CD14-positive monocyte (primary cell): ENCODE measurements around the gene KRTAP5-5. TPM values are rescaled to one million over a fixed set of nuclear protein-coding genes. Genes with fewer than 3 reads are reported as not detected.
A peak's percentile ranks its signal among the peaks of the same experiment; 100 is the strongest.

Source experiments
- DNase-seq, 3 donors: peaks; one replicate each; pipeline ENCODE4 v3.0.0-alpha.2; 2011 to 2022
- H2AFZ ChIP-seq: 2 replicates; pipeline ENCODE4 v1.6.0; 2012; ENCODE audit warnings: mild to moderate bottlenecking, low read depth, low read length, inconsistent platforms; ENCODE audit not compliant: insufficient read depth, poor library complexity, severe bottlenecking
- H3K27ac ChIP-seq, 2 donors: 1 replicate in 1 of 2; 2 replicates in 1 of 2; pipeline ENCODE4 v1.5.1; 2012 to 2013; ENCODE audit warnings: low read length in 2 of 2, control low read depth in 1 of 2, inconsistent platforms in 1 of 2, low read depth in 1 of 2, mild to moderate bottlenecking in 1 of 2
- H3K27me3 ChIP-seq, 2 donors: one replicate each; pipeline versions ENCODE4 v1.6.0 to v1.6.1; 2011 to 2013; ENCODE audit warnings: low read length in 2 of 2; ENCODE audit not compliant: control insufficient read depth in 2 of 2, insufficient read depth in 2 of 2
- H3K36me3 ChIP-seq, 2 donors: replicated peaks in 1 of 2; 1 replicate in 1 of 2; 2 replicates in 1 of 2; pipeline versions ENCODE4 v1.5.1 to v1.6.1; 2012 to 2013; ENCODE audit warnings: low read length in 2 of 2, control low read depth in 1 of 2, inconsistent platforms in 1 of 2, mild to moderate bottlenecking in 1 of 2; ENCODE audit not compliant: insufficient read depth in 2 of 2, control insufficient read depth in 1 of 2
- H3K4me1 ChIP-seq, 2 donors: 1 replicate in 1 of 2; 2 replicates in 1 of 2; pipeline versions ENCODE4 v1.5.1 to v1.6.1; 2012 to 2013; ENCODE audit warnings: low read length in 2 of 2, control low read depth in 1 of 2, inconsistent platforms in 1 of 2, mild to moderate bottlenecking in 1 of 2, moderate library complexity in 1 of 2; ENCODE audit not compliant: insufficient read depth in 2 of 2, control insufficient read depth in 1 of 2
- H3K4me2 ChIP-seq: replicated peaks from 2 replicates; pipeline ENCODE3; 2012; ENCODE audit warnings: low read length, moderate library complexity, mild to moderate bottlenecking; ENCODE audit not compliant: poor library complexity, severe bottlenecking; ENCODE audit errors: extremely low read depth
- H3K4me3 ChIP-seq, 3 experiments: fragments of 200-600 bp in 1 of 3; sonication (generic) in 1 of 3; replicated peaks in 1 of 3; 1 replicate in 2 of 3; 2 replicates in 1 of 3; pipeline ENCODE4 v1.5.1; 2011 to 2013; ENCODE audit warnings: low read length in 3 of 3, mild to moderate bottlenecking in 3 of 3, control low read depth in 2 of 3, low read depth in 2 of 3, inconsistent platforms in 1 of 3, moderate library complexity in 1 of 3
- H3K79me2 ChIP-seq: 2 replicates; pipeline ENCODE4 v1.6.0; 2012; ENCODE audit warnings: mild to moderate bottlenecking, control low read depth, inconsistent platforms, low read length, moderate library complexity; ENCODE audit not compliant: insufficient read depth
- H3K9ac ChIP-seq: 2 replicates; pipeline ENCODE4 v1.6.0; 2017; ENCODE audit warnings: low read length, mild to moderate bottlenecking; ENCODE audit not compliant: insufficient read depth, poor library complexity, severe bottlenecking
- H3K9me3 ChIP-seq, 2 donors: replicated peaks in 1 of 2; 1 replicate in 1 of 2; 2 replicates in 1 of 2; pipeline versions ENCODE4 v1.5.1 to v1.6.1; 2012 to 2013; ENCODE audit warnings: low read length in 2 of 2, control low read depth in 1 of 2; ENCODE audit not compliant: control insufficient read depth in 1 of 2, insufficient read depth in 1 of 2
- H4K20me1 ChIP-seq: 2 replicates; pipeline ENCODE4 v1.6.0; 2012; ENCODE audit warnings: mild to moderate bottlenecking, low read length, control low read depth, moderate library complexity; ENCODE audit not compliant: insufficient read depth
- H3K27ac Mint-ChIP-seq, 7 donors: one replicate each; pipeline ENCODE4 v1.8.0; 2020; ENCODE audit warnings: mild to moderate bottlenecking in 7 of 7, mixed read lengths in 7 of 7, moderate library complexity in 6 of 7, inconsistent platforms in 2 of 7
- H3K27me3 Mint-ChIP-seq, 3 donors: one replicate each; pipeline ENCODE4 v1.8.0; 2021 to 2022; ENCODE audit warnings: low read depth in 3 of 3, mild to moderate bottlenecking in 3 of 3, mixed read lengths in 3 of 3, moderate library complexity in 3 of 3, inconsistent platforms in 1 of 3
- H3K36me3 Mint-ChIP-seq, 2 donors: one replicate each; pipeline ENCODE4 v1.8.0; 2020; ENCODE audit warnings: mixed read lengths in 2 of 2, inconsistent platforms in 1 of 2, mild to moderate bottlenecking in 1 of 2
- H3K4me1 Mint-ChIP-seq: one replicate; pipeline ENCODE4 v1.8.0; 2020; ENCODE audit warnings: mild to moderate bottlenecking, mixed read lengths
- H3K4me3 Mint-ChIP-seq, 2 donors: one replicate each; pipeline ENCODE4 v1.8.0; 2020; ENCODE audit warnings: mild to moderate bottlenecking in 2 of 2, mixed read lengths in 2 of 2, moderate library complexity in 1 of 2
- H3K9me3 Mint-ChIP-seq, 7 donors: one replicate each; pipeline ENCODE4 v1.8.0; 2020 to 2022; ENCODE audit warnings: mixed read lengths in 7 of 7, mild to moderate bottlenecking in 6 of 7, moderate library complexity in 6 of 7, inconsistent platforms in 2 of 7
- CTCF ChIP-seq: fragments of 200-600 bp; IDR thresholded peaks from one replicate; pipeline ENCODE4 v1.8.0; 2022; ENCODE audit warnings: antibody characterized with exemption, mild to moderate bottlenecking
- WGBS: methylation state at CpG from one replicate; pipeline ENCODE4 v1.1.5; 2013; ENCODE audit warnings: missing lambda C conversion rate; ENCODE audit not compliant: insufficient coverage; 5-methylcytosine and 5-hydroxymethylcytosine counted together
- intact Hi-C, 2 donors: fragments of 100-400 bp; cut with micrococcal nuclease; formaldehyde crosslinking; loops; one replicate each; pipeline versions ENCODE4 v1.15.0 to v1.15.1; 2023
- polyA plus RNA-seq, 3 donors: library from polyadenylated mRNA; depleted of rRNA in 1 of 3; unstranded in 2 of 3; stranded (reverse) in 1 of 3; fragments of 300-500 nt in 2 of 3; fragments of >200 nt in 1 of 3; fragmentation: Illumina TruSeq in 2 of 3; gene quantifications; 1 replicate in 2 of 3; 2 replicates in 1 of 3; pipeline ENCODE4 v1.2.3, GENCODE V29; 2012 to 2021

The KRTAP5-5 gene
- polyA plus RNA-seq, 3 donors, result not detected

DNA sequence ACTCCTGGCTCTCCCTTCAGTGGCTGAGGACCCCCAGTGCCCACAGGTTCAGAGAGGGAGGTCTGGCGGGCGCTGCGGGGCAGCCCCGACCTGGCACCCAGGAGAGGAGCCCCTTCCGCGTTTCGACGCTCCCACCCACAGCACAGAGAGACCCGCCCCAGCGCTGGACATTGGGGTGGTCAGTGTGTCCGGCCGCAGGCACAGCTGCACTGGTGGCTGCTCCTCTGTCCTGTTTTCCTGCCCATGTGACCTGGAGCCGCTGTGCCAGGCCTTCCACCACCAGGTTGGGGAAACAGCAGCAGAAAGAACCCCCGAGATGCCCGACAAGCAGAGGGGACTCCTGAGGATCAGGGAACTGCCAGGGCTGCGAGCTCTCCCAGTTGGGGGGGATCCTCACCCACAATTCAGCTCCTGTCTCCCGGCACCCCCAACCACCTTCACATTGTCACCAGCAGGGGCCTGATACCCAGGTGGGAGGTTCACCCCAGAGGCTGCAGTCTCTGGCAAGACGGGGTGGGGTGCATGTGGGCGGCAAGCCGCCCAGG, 13.6 kb downstream of the KRTAP5-5 start:
- Histone ChIP-seq H3K36me3 (no peaks in the 10 kb centered on the region), H3K27me3 (no peaks in the 10 kb centered on the region), H3K9ac (no peak overlapping the region), H3K4me1 (no peaks in the 10 kb centered on the region), H3K79me2 (no peaks in the 10 kb centered on the region), H4K20me1 (no peaks in the 10 kb centered on the region), H3K9me3 (no peaks in the 10 kb centered on the region), H3K4me3 (no peak overlapping the region), H3K4me2 (no peak overlapping the region), H2AFZ (no peak overlapping the region), H3K27ac (no peak overlapping the region)
- Mint-ChIP-seq H3K27ac (no peak overlapping the region), H3K9me3 (no peaks in the 10 kb centered on the region), H3K27me3 (peaks cover 13 to 32% (median 17%) of the 10 kb centered on the region in 3 donors), H3K4me1 (no peaks in the 10 kb centered on the region), H3K4me3 (no peak overlapping the region), H3K36me3 (no peaks in the 10 kb centered on the region)
- intact Hi-C loops, result no loop called here
- TF ChIP-seq CTCF, result no peak
- WGBS, result 99% methylated on average over 15 of the region's 20 CpGs
- DNase-seq, result no peak

DNA sequence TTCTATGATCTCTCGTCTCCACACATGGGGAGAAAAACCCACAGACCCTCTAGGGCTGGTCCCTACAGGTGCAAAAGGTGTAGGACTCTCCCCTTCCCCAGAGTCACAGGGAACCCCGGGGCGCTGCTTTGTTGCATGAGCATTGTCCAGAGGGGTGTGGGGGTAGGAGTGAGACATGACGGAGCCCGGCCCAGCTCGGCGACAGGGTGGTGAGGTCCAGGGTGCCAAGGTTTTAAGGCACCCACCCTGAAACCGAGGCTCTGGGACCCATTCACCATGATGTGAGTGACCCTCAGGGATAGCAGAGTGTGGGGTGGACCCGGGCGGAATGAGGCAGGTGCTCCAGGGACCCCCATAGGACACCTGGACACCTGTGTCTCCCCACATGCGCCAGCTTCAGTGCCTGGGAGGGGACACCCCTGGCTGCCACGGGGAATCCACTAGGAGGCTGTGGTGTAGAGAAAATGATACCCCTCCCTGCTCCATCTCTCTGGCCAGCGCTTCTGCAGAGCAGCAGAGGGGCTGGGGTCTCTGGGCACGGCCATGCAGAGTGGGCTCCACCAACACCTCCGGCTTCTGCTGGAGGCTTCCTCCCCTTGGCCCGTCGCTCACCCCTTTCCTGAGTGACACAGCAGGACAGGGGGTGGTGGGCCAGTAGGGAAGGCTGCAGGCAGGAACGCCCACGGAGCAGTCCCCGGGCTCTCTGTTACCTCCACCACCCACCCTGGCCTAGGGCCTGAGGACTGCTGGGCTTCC, 15.2 kb downstream of the KRTAP5-5 start:
- no peaks in the 10 kb centered on the region for H3K9me3 Mint-ChIP-seq
- Histone ChIP-seq H3K36me3 (no peaks in the 10 kb centered on the region), H3K4me2 (no peak overlapping the region), H3K4me1 (no peaks in the 10 kb centered on the region), H3K79me2 (no peaks in the 10 kb centered on the region), H3K4me3 (no peak overlapping the region), H2AFZ (no peak overlapping the region), H4K20me1 (no peaks in the 10 kb centered on the region), H3K27ac (no peak overlapping the region), H3K9me3 (no peaks in the 10 kb centered on the region), H3K27me3 (no peaks in the 10 kb centered on the region), H3K9ac (no peak overlapping the region)
- no peak overlapping the region for H3K4me3 Mint-ChIP-seq
- intact Hi-C loops, result no loop called here
- H3K36me3 Mint-ChIP-seq, result no peaks in the 10 kb centered on the region
- no peak for DNase-seq
- WGBS, result 63% methylated on average over 14 of the region's 20 CpGs
- no peaks in the 10 kb centered on the region for H3K4me1 Mint-ChIP-seq
- H3K27ac Mint-ChIP-seq, result peak overlapping the region in 1 of 7 donors; percentile 72
- peaks cover 9 to 26% (median 9%) of the 10 kb centered on the region in 3 donors for H3K27me3 Mint-ChIP-seq
- TF ChIP-seq CTCF, result no peak
